OCI-LY7 (cell line): ENCODE measurements around the gene PC. TPM values are rescaled to one million over a fixed set of nuclear protein-coding genes. Genes with fewer than 3 reads are reported as not detected.
"Not testable (repeated sequence)": the region's sequence is repeated elsewhere in the genome, so short reads cannot be mapped to it uniquely, and the experiment has no call there.

Experiments
- BruUV-seq: library from RNA; stranded (reverse); fragments of 400-500 nt; replicated peaks from 2 replicates; lab custom pipeline; 2021; lab: Mats Ljungman, UMichigan
- CTCF ChIA-PET: fragments of 300-600 bp; sonication (Branson Sonifier 250); formaldehyde crosslinking; loops from one replicate; lab custom pipeline; 2022; ENCODE audit warnings: antibody characterized with exemption; ENCODE audit not compliant: unreplicated experiment; lab: Charles Lee
- POLR2A ChIA-PET: fragments of 300-600 bp; sonication (Branson Sonifier 250); formaldehyde crosslinking; loops from one replicate; lab custom pipeline; 2022; ENCODE audit warnings: antibody characterized with exemption; lab: Charles Lee
- DNase-seq: peaks from one replicate; pipeline ENCODE4 v3.0.0-alpha.2; 2015; ENCODE audit warnings: low spot score
- H2AFZ ChIP-seq: fragments of 200-600 bp; sonication (generic), shearing (Covaris generic); 2 replicates; pipeline ENCODE4 v1.6.1; 2014; ENCODE audit warnings: mild to moderate bottlenecking, antibody characterized with exemption, low read length, moderate library complexity
- H3K27ac ChIP-seq: fragments of 200-600 bp; sonication (generic); 2 replicates; pipeline ENCODE4 v1.5.1; 2014; ENCODE audit warnings: mixed run types, low read depth, mild to moderate bottlenecking, moderate library complexity, low read length, inconsistent platforms; ENCODE audit not compliant: poor library complexity, severe bottlenecking
- H3K36me3 ChIP-seq: fragments of 200-600 bp; sonication (generic); 2 replicates; pipeline ENCODE4 v1.6.1; 2014; ENCODE audit warnings: mild to moderate bottlenecking, antibody characterized with exemption, low read length, moderate library complexity, mixed read lengths; ENCODE audit not compliant: insufficient read depth
- H3K4me1 ChIP-seq: fragments of 200-600 bp; sonication (generic); 2 replicates; pipeline ENCODE4 v1.5.1; 2014; ENCODE audit warnings: mild to moderate bottlenecking, low read length; ENCODE audit not compliant: insufficient read depth, poor library complexity, severe bottlenecking
- H3K4me2 ChIP-seq: fragments of 200-600 bp; sonication (generic); 2 replicates; pipeline ENCODE4 v1.6.1; 2014; ENCODE audit warnings: mild to moderate bottlenecking, low read length
- H3K4me3 ChIP-seq: fragments of 200-600 bp; sonication (generic); 2 replicates; pipeline ENCODE4 v1.5.1; 2014; ENCODE audit warnings: mild to moderate bottlenecking, low read depth, low read length; ENCODE audit not compliant: poor library complexity, severe bottlenecking
- H3K79me2 ChIP-seq: fragments of 200-600 bp; sonication (generic); 2 replicates; pipeline ENCODE4 v1.6.1; 2016; ENCODE audit warnings: low read depth, mild to moderate bottlenecking, low read length, moderate library complexity, mixed read lengths; ENCODE audit not compliant: insufficient read depth
- H3K9me2 ChIP-seq: fragments of 200-600 bp; sonication (generic); 2 replicates; pipeline ENCODE4 v1.6.1; 2016; ENCODE audit warnings: mild to moderate bottlenecking, low read length, mixed read lengths; ENCODE audit not compliant: insufficient read depth
- H3K9me3 ChIP-seq: fragments of 200-600 bp; sonication (generic); 2 replicates; pipeline ENCODE4 v1.6.1; 2014; ENCODE audit warnings: mild to moderate bottlenecking, mixed run types, low read length, mixed read lengths
- H4K20me1 ChIP-seq: fragments of 200-600 bp; sonication (generic); 2 replicates; pipeline ENCODE4 v1.6.1; 2014; ENCODE audit warnings: mild to moderate bottlenecking, antibody characterized with exemption, low read length, moderate library complexity, mixed read lengths; ENCODE audit not compliant: insufficient read depth
- CTCF ChIP-seq: fragments of 200-600 bp; sonication (generic); conservative IDR thresholded peaks from 2 replicates; pipeline ENCODE4 v1.5.1; 2014; ENCODE audit warnings: mild to moderate bottlenecking, antibody characterized with exemption, low read length, moderate library complexity, mixed read lengths
- EZH2phosphoT487 ChIP-seq: fragments of 200-600 bp; sonication (generic); IDR thresholded peaks from 2 replicates; pipeline ENCODE4 v1.6.1; 2018; ENCODE audit warnings: low read depth, borderline replicate concordance, mild to moderate bottlenecking, mixed run types, antibody characterized with exemption, low read length, moderate library complexity, mixed read lengths
- intact Hi-C: fragments of 100-400 bp; cut with micrococcal nuclease; formaldehyde crosslinking; loops from one replicate; pipeline ENCODE4 v1.10.0; 2022; ENCODE audit not compliant: unreplicated experiment
- total RNA-seq, 2 experiments: library from RNA; depleted of rRNA in 1 of 2; stranded (reverse); fragments of >200 nt in 1 of 2; shearing (Covaris generic) in 1 of 2; gene quantifications; 2 replicates each; pipeline ENCODE4 v1.2.3, GENCODE V29; 2014 to 2022

PC gene
- total RNA-seq, 2 experiments from 2014 or later: 10.4 to 12.7 TPM

- intact Hi-C loops, H3K9me3 ChIP-seq, H3K4me3 ChIP-seq, H3K36me3 ChIP-seq, H4K20me1 ChIP-seq, BruUV-seq, H3K79me2 ChIP-seq, H3K4me2 ChIP-seq, H3K9me2 ChIP-seq, H3K27ac ChIP-seq, H3K4me1 ChIP-seq, POLR2A ChIA-PET, CTCF ChIA-PET, DNase-seq, H2AFZ ChIP-seq: not testable (repeated sequence)
These were observed 30.6 kb upstream of the PC start for GRCh38 chr11:66988741-66989140.

GRCh38 chr11:66987924-66988637 lies 29.9 kb upstream of the PC start:
- Histone ChIP-seq H3K4me1 (no peaks in the 10 kb centered on the region), H3K4me3 (no peak overlapping the region), H3K36me3 (no peaks in the 10 kb centered on the region), H3K79me2 (no peaks in the 10 kb centered on the region), H3K4me2 (no peak overlapping the region), H3K27ac (no peak overlapping the region), H3K9me2 (no peaks in the 10 kb centered on the region), H3K9me3 (no peaks in the 10 kb centered on the region), H2AFZ (no peak overlapping the region), H4K20me1 (no peaks in the 10 kb centered on the region)
- intact Hi-C loops: no loop called here
- TF ChIP-seq EZH2phosphoT487 (no peak), CTCF (no peak)
- ChIA-PET POLR2A (interaction anchor here (0.7 kb wide), 1 partner anchor 9 kb away, joined by 3 read pairs; no protein-coding TSS in a partner anchor), CTCF (no interaction called here)
- no TSS peak for BruUV-seq
- no peak for DNase-seq

- intact Hi-C loops: no loop called here
- no TSS peak for BruUV-seq
- Histone ChIP-seq H3K79me2 (no peaks in the 10 kb centered on the region), H3K9me2 (no peaks in the 10 kb centered on the region), H4K20me1 (no peaks in the 10 kb centered on the region), H3K4me1 (no peaks in the 10 kb centered on the region), H3K4me3 (no peak overlapping the region), H2AFZ (no peak overlapping the region), H3K27ac (no peak overlapping the region), H3K36me3 (no peaks in the 10 kb centered on the region), H3K9me3 (no peaks in the 10 kb centered on the region), H3K4me2 (no peak overlapping the region)
- ChIA-PET POLR2A (no interaction called here), CTCF (no interaction called here)
- TF ChIP-seq CTCF: no peak
- TF ChIP-seq EZH2phosphoT487: no peak
- DNase-seq: no peak
These were observed 29.0 kb upstream of the PC start for GRCh38 chr11:66987158-66987620.
